VCaP (cell line): ENCODE measurements around the gene PLCG2.

ENCODE experiments used
- H3K27ac ChIP-seq: fragments of 450-650 bp; 2 replicates; pipeline ENCODE4 v1.5.1; 2017
- CTCF ChIP-seq: fragments of 450-650 bp; conservative IDR thresholded peaks from 2 replicates; pipeline ENCODE4 v1.5.1; 2017; ENCODE audit warnings: mild to moderate bottlenecking, moderate library complexity

PLCG2 gene

GRCh38 chr16:81784072-81784795 is 5.1 kb downstream of the PLCG2 start:
- no peak overlapping the region for H3K27ac ChIP-seq
- TF ChIP-seq CTCF, result no peak

GRCh38 chr16:81785138-81785924 is 6.2 kb downstream of the PLCG2 start:
- TF ChIP-seq CTCF, result no peak
- H3K27ac ChIP-seq, result no peak overlapping the region

DNA sequence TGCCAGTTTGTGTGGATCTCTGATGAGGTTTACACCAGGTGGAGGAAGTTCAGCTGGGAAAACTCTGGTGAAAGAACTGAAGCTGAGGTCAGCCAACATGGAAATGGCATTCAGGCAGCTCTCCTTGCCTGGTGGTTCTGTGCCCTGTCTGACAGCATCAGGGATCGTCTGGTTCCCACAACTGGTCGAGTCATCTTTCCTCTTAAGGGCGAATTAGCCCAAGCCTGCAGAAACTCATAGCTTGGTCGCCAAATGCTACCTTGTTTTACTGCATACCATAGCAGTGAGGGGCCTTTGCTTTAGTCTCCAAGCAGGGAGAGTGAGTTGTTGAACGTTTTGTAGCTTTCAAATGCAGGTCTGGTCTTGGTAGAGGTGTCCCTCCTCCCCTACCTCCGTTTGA is 7.2 kb downstream of the PLCG2 start:
- no peak overlapping the region for H3K27ac ChIP-seq
- no peak for TF ChIP-seq CTCF

DNA sequence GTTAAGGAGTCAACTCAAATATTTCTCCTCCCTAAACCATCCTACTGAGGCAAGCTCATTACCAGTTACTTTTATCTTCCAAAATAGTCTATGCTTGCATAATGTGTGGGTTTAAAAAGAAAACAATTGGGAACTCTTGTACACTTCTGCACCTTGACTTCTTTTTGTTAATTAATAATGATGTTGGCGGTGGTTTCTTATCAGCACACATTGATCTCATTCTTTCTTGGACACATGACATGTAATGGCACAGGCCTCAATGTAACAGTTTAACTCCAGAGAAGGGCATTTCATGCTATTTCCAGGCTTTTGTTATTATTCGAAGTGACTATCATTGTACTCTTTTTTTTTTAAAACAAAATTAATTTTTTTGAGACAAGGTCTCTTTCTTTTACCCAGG is 7.8 kb downstream of the PLCG2 start:
- TF ChIP-seq CTCF, result no peak
- H3K27ac ChIP-seq, result no peak overlapping the region

- no peak for TF ChIP-seq CTCF
- no peak overlapping the region for H3K27ac ChIP-seq
Observed at GRCh38 chr16:81787659-81788058, 8.6 kb downstream of the PLCG2 start.

GRCh38 chr16:81790277-81790676 is 11.2 kb downstream of the PLCG2 start:
- no peak for TF ChIP-seq CTCF
- H3K27ac ChIP-seq, result no peak overlapping the region

GRCh38 chr16:81790830-81791435 is 11.8 kb downstream of the PLCG2 start:
- H3K27ac ChIP-seq, result no peak overlapping the region

More at GRCh38 chr16:81790830-81791435, 11.8 kb downstream of the PLCG2 start:
- no peak for TF ChIP-seq CTCF
